ENCODE measurements around the gene USP34. TPM values are rescaled to one million over a fixed set of nuclear protein-coding genes. Genes with fewer than 3 reads are reported as not detected.

USP34 gene, protein sequence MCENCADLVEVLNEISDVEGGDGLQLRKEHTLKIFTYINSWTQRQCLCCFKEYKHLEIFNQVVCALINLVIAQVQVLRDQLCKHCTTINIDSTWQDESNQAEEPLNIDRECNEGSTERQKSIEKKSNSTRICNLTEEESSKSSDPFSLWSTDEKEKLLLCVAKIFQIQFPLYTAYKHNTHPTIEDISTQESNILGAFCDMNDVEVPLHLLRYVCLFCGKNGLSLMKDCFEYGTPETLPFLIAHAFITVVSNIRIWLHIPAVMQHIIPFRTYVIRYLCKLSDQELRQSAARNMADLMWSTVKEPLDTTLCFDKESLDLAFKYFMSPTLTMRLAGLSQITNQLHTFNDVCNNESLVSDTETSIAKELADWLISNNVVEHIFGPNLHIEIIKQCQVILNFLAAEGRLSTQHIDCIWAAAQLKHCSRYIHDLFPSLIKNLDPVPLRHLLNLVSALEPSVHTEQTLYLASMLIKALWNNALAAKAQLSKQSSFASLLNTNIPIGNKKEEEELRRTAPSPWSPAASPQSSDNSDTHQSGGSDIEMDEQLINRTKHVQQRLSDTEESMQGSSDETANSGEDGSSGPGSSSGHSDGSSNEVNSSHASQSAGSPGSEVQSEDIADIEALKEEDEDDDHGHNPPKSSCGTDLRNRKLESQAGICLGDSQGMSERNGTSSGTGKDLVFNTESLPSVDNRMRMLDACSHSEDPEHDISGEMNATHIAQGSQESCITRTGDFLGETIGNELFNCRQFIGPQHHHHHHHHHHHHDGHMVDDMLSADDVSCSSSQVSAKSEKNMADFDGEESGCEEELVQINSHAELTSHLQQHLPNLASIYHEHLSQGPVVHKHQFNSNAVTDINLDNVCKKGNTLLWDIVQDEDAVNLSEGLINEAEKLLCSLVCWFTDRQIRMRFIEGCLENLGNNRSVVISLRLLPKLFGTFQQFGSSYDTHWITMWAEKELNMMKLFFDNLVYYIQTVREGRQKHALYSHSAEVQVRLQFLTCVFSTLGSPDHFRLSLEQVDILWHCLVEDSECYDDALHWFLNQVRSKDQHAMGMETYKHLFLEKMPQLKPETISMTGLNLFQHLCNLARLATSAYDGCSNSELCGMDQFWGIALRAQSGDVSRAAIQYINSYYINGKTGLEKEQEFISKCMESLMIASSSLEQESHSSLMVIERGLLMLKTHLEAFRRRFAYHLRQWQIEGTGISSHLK (N-terminal part only)
- total RNA-seq (100 to 1,000 TPM; 128 to 146 TPM), polyA plus RNA-seq (10 to 100 TPM; 25.2 to 54.4 TPM)
- long read RNA-seq, donor 1, partial matches to known transcripts = 12 of 21 reads
- long read RNA-seq, donor 1, other reads (novel, unspliced or antisense) = 9 of 21 reads
- long read RNA-seq, donor 2, partial matches to known transcripts = 14 of 45 reads
- long read RNA-seq, donor 2, other reads (novel, unspliced or antisense) = 31 of 45 reads

GRCh38 chr2:61470965-61471904 is at the start of gene USP34:
USP34 (minus strand) TSS chr2:61471087; CDS start chr2:61470692, 395 bp downstream.
- intact Hi-C loops (cut with DNase I) = loop anchor here in 1 of 2 donors (2.0 to 5.0 kb wide), 3 partner anchors 68 to 416 kb away; partner anchors contain the start of genes CCT4 and XPO1
- ATAC-seq (ENCODE audit: low FRiP score) = peak; percentile 98
- WGBS, 2 donors = 0 to 1% methylated on average over 67 to 90 of the region's 91 CpGs

GRCh38 chr2:61520261-61520660 is 49.4 kb upstream of the USP34 start:
- Histone ChIP-seq H3K9me3 (ENCODE audit: control insufficient read depth, low read length) (no peaks in the 10 kb centered on the region), H3K4me1 (ENCODE audit: control insufficient read depth in 1 of 2, insufficient read depth in 2 of 2, low read length in 2 of 2) (no peaks in the 10 kb centered on the region), H3K27ac (ENCODE audit: low read depth in 1 of 2, low read length in 2 of 2) (no peak overlapping the region), H3K36me3 (ENCODE audit: control insufficient read depth in 1 of 2, insufficient read depth in 2 of 2, low read length in 1 of 2) (peaks cover 2 to 4% of the 10 kb centered on the region in 2 donors), H3K27me3 (ENCODE audit: control insufficient read depth in 1 of 2, insufficient read depth in 2 of 2, low read length in 1 of 2) (no peaks in the 10 kb centered on the region), H3K4me3 (ENCODE audit: low read length in 2 of 2) (no peak overlapping the region)
- 82 to 88% methylated on average over 3 of the region's 3 CpGs for WGBS, 2 donors
- no peak for ATAC-seq (ENCODE audit: low FRiP score)
- no peak for DNase-seq
- intact Hi-C loops (cut with DNase I) = no loop called here

More at GRCh38 chr2:61470965-61471904, at the start of gene USP34:
- Histone ChIP-seq H3K4me3 (ENCODE audit: low read length in 2 of 2) (peak within 1 kb of the TSS; percentile 91 to 97), H3K9me3 (ENCODE audit: control insufficient read depth, low read length) (no peaks in the 10 kb centered on the region), H3K27me3 (ENCODE audit: control insufficient read depth in 1 of 2, insufficient read depth in 2 of 2, low read length in 1 of 2) (no peaks in the 10 kb centered on the region), H3K27ac (ENCODE audit: low read depth in 1 of 2, low read length in 2 of 2) (peak within 1 kb of the TSS; percentile 91 to 93), H3K36me3 (ENCODE audit: control insufficient read depth in 1 of 2, insufficient read depth in 2 of 2, low read length in 1 of 2) (no peaks in the 10 kb centered on the region), H3K4me1 (ENCODE audit: control insufficient read depth in 1 of 2, insufficient read depth in 2 of 2, low read length in 2 of 2) (no peaks in the 10 kb centered on the region)
- DNase-seq = peak; percentile 97 to 99

DNA sequence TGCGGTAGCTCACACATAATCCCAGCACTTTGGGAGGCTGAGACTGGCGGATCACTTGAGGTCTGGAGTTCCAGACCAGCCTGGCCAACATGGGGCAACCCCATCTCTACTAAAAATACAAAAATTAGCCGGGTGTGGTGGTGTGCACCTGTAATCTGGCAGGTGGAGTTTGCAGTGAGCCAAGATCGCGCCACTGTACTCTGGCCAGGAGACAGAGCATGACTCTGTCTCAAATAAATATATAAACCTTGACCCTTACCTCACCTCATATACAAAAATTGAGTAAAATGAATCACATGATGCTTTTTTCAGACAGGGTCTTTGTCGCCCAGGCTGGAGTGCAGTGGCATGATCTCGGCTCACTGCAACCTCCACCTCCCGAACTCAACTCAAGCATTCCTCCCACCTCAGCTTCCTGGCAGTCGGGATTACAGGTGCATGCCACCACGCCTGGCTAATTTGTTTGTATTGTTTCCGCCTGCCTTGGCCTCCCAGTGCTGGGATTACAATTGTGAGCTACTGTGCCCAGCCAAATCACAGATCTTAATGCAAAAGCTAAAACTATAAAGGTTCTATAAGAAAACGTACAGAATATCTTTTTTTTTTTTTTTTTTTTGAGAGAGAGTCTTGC is 42.0 kb upstream of the USP34 start:
- H3K4me3 ChIP-seq (ENCODE audit: low read length in 2 of 2) = no peak overlapping the region
- DNase-seq (no peak), ATAC-seq (ENCODE audit: low FRiP score) (no peak)
- WGBS, 2 donors = 84 to 88% methylated on average over 12 of the region's 12 CpGs
- H3K9me3 ChIP-seq (ENCODE audit: control insufficient read depth, low read length) = no peaks in the 10 kb centered on the region
- H3K4me1 ChIP-seq (ENCODE audit: control insufficient read depth in 1 of 2, insufficient read depth in 2 of 2, low read length in 2 of 2) = no peaks in the 10 kb centered on the region
- no peak overlapping the region for H3K27ac ChIP-seq (ENCODE audit: low read depth in 1 of 2, low read length in 2 of 2)
- no peaks in the 10 kb centered on the region for H3K36me3 ChIP-seq (ENCODE audit: control insufficient read depth in 1 of 2, insufficient read depth in 2 of 2, low read length in 1 of 2)
- intact Hi-C loops (cut with DNase I) = no loop called here
- H3K27me3 ChIP-seq (ENCODE audit: control insufficient read depth in 1 of 2, insufficient read depth in 2 of 2, low read length in 1 of 2) = no peaks in the 10 kb centered on the region

GRCh38 chr2:61510674-61511671 is 40.1 kb upstream of the USP34 start:
- Histone ChIP-seq H3K4me1 (ENCODE audit: control insufficient read depth in 1 of 2, insufficient read depth in 2 of 2, low read length in 2 of 2) (no peaks in the 10 kb centered on the region), H3K9me3 (ENCODE audit: control insufficient read depth, low read length) (no peaks in the 10 kb centered on the region), H3K27ac (ENCODE audit: low read depth in 1 of 2, low read length in 2 of 2) (no peak overlapping the region), H3K4me3 (ENCODE audit: low read length in 2 of 2) (no peak overlapping the region), H3K27me3 (ENCODE audit: control insufficient read depth in 1 of 2, insufficient read depth in 2 of 2, low read length in 1 of 2) (no peaks in the 10 kb centered on the region), H3K36me3 (ENCODE audit: control insufficient read depth in 1 of 2, insufficient read depth in 2 of 2, low read length in 1 of 2) (no peaks in the 10 kb centered on the region)
- ATAC-seq (ENCODE audit: low FRiP score) (no peak), DNase-seq (peak in 1 of 2 donors; percentile 27)
- intact Hi-C loops (cut with DNase I) = no loop called here
- WGBS, 2 donors = 90 to 92% methylated on average over 19 of the region's 19 CpGs

DNA sequence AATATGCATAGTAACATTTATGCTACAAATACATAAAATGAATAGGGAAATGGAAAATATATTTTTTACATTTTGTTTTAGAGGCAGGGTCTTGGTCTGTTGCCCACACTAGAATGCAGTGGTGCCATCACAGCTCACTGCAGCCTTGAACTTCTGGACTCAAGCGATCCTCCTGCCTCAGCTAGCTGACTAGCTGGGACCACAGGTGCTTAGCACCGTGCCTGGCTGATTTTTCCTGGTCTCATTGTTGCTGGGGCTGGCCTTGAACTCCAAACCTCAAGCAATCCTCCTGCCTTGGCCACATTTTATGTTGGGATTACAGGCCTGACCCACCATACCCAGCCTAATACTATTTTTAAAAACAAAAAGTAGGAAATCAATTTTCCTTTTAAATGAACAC is 34.1 kb upstream of the USP34 start:
- Histone ChIP-seq H3K27me3 (ENCODE audit: control insufficient read depth in 1 of 2, insufficient read depth in 2 of 2, low read length in 1 of 2) (no peaks in the 10 kb centered on the region), H3K4me3 (ENCODE audit: low read length in 2 of 2) (no peak overlapping the region), H3K27ac (ENCODE audit: low read depth in 1 of 2, low read length in 2 of 2) (no peak overlapping the region), H3K36me3 (ENCODE audit: control insufficient read depth in 1 of 2, insufficient read depth in 2 of 2, low read length in 1 of 2) (no peaks in the 10 kb centered on the region), H3K4me1 (ENCODE audit: control insufficient read depth in 1 of 2, insufficient read depth in 2 of 2, low read length in 2 of 2) (no peaks in the 10 kb centered on the region), H3K9me3 (ENCODE audit: control insufficient read depth, low read length) (no peaks in the 10 kb centered on the region)
- peak in 1 of 2 donors; percentile 41 for DNase-seq
- WGBS, 2 donors = 96 to 97% methylated on average over 2 of the region's 2 CpGs
- intact Hi-C loops (cut with DNase I) = no loop called here
- no peak for ATAC-seq (ENCODE audit: low FRiP score)

DNA sequence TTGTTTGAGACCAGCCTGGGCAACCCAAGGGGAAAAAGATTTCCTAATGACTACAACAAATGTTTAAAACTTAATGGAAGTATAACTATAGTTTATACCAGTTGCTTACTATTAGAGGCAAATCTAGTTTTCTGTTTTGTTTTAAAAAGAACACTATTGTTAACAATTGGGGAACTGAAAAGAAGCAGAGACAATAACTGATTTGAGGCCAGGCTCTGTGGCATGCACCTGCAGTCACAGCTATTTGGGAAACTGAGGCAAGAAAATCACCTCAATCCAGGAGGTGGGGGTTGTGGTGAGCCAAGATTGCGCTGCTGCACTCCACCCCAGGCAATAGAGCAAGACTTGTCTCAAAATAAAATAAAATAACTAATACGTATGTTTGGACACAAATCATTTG is 28.2 kb upstream of the USP34 start:
- DNase-seq = no peak
- no peak for ATAC-seq (ENCODE audit: low FRiP score)
- H3K27ac ChIP-seq (ENCODE audit: low read depth in 1 of 2, low read length in 2 of 2) = no peak overlapping the region
- H3K4me1 ChIP-seq (ENCODE audit: control insufficient read depth in 1 of 2, insufficient read depth in 2 of 2, low read length in 2 of 2) = no peaks in the 10 kb centered on the region
- intact Hi-C loops (cut with DNase I) = no loop called here
- H3K9me3 ChIP-seq (ENCODE audit: control insufficient read depth, low read length) = no peaks in the 10 kb centered on the region
- H3K27me3 ChIP-seq (ENCODE audit: control insufficient read depth in 1 of 2, insufficient read depth in 2 of 2, low read length in 1 of 2) = no peaks in the 10 kb centered on the region
- 89 to 95% methylated on average over 2 of the region's 2 CpGs for WGBS, 2 donors
- no peak overlapping the region for H3K4me3 ChIP-seq (ENCODE audit: low read length in 2 of 2)
- H3K36me3 ChIP-seq (ENCODE audit: control insufficient read depth in 1 of 2, insufficient read depth in 2 of 2, low read length in 1 of 2) = peaks cover 7% of the 10 kb centered on the region in 2 donors
